Gastrocnemius medialis (tissue), 4 donors: ENCODE results near the gene EIF3M.

Source experiments
- POLR2A ChIP-seq, 2 donors: fragments of 450-650 bp; IDR thresholded peaks; one replicate each; pipeline ENCODE4 v1.6.1; 2017; ENCODE audit warnings: antibody characterized with exemption in 2 of 2, mild to moderate bottlenecking in 2 of 2, moderate library complexity in 2 of 2
- TF ChIP-seq, protein P1 (sequence below), 5 experiments: fragments of 450-650 bp in 3 of 5; fragments of 200-600 bp in 2 of 5; sonication (generic) in 2 of 5; IDR thresholded peaks in 4 of 5; conservative IDR thresholded peaks in 1 of 5; 1 replicate in 4 of 5; 2 replicates in 1 of 5; pipeline ENCODE4 v1.5.1; 2016 to 2019; ENCODE audit warnings: antibody characterized with exemption in 5 of 5, mild to moderate bottlenecking in 3 of 5, moderate library complexity in 3 of 5

DNA sequence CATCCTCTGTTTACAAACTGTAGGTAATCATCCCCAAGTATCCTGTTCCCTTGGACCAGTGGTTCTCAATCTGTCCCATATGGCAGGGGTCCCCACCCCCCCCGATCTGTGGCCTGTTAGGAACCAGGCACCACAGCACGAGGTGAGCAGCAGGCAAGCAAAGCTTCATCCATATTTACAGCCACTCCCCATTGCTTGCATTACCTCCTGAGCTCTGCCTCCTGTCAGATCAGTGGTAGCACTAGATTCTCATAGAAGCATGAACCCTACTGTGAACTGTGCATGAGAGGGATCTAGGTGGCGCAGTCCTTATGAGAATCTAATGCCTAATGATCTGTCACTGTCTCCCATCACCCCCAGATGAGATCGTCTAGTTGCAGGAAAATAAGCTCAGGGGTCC is 33.4 kb upstream of the EIF3M start:
- TF ChIP-seq, protein P1, sequence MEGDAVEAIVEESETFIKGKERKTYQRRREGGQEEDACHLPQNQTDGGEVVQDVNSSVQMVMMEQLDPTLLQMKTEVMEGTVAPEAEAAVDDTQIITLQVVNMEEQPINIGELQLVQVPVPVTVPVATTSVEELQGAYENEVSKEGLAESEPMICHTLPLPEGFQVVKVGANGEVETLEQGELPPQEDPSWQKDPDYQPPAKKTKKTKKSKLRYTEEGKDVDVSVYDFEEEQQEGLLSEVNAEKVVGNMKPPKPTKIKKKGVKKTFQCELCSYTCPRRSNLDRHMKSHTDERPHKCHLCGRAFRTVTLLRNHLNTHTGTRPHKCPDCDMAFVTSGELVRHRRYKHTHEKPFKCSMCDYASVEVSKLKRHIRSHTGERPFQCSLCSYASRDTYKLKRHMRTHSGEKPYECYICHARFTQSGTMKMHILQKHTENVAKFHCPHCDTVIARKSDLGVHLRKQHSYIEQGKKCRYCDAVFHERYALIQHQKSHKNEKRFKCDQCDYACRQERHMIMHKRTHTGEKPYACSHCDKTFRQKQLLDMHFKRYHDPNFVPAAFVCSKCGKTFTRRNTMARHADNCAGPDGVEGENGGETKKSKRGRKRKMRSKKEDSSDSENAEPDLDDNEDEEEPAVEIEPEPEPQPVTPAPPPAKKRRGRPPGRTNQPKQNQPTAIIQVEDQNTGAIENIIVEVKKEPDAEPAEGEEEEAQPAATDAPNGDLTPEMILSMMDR (IDR thresholded peaks at IDR 0.05 in 4 of 5, conservative IDR thresholded peaks at IDR 0.05 in 1 of 5), result no peak
- no peak for TF ChIP-seq POLR2A (IDR thresholded peaks at IDR 0.05)
